Ascending aorta (tissue), 2 donors: ENCODE data around the gene TTLL11. TPM values are rescaled to one million over a fixed set of nuclear protein-coding genes. Genes with fewer than 3 reads are reported as not detected.

ENCODE experiments used
- DNase-seq, 2 donors: peaks; one replicate each; pipeline ENCODE4 v3.0.0-alpha.2; 2019; ENCODE audit warnings: low spot score in 2 of 2
- H3K27ac ChIP-seq, 2 donors: fragments of 200-600 bp; sonication (generic); one replicate each; pipeline ENCODE4 v1.5.1; 2016 to 2017; ENCODE audit warnings: mild to moderate bottlenecking in 1 of 2
- H3K27me3 ChIP-seq: fragments of 200-600 bp; sonication (generic); one replicate; pipeline ENCODE4 v1.5.1; 2017
- H3K36me3 ChIP-seq, 2 donors: fragments of 200-600 bp; sonication (generic); one replicate each; pipeline ENCODE4 v1.5.1; 2016
- H3K4me1 ChIP-seq, 2 donors: fragments of 200-600 bp; sonication (generic); one replicate each; pipeline ENCODE4 v1.5.1; 2016 to 2017; ENCODE audit warnings: mild to moderate bottlenecking in 1 of 2
- H3K4me3 ChIP-seq, 2 donors: fragments of 200-600 bp; sonication (generic); one replicate each; pipeline ENCODE4 v1.5.1; 2016 to 2017; ENCODE audit warnings: mild to moderate bottlenecking in 1 of 2
- H3K9me3 ChIP-seq, 2 donors: fragments of 200-600 bp; sonication (generic); one replicate each; pipeline ENCODE4 v1.5.1; 2016
- CTCF ChIP-seq, 3 experiments: fragments of 200-600 bp in 2 of 3; fragments of 450-650 bp in 1 of 3; sonication (generic) in 2 of 3; IDR thresholded peaks; one replicate each; pipeline ENCODE4 v1.5.1; 2016 to 2019; ENCODE audit warnings: antibody characterized with exemption in 3 of 3, mild to moderate bottlenecking in 1 of 3, moderate library complexity in 1 of 3
- intact Hi-C: fragments of 100-400 bp; cut with DNase I; formaldehyde crosslinking; loops from one replicate; pipeline ENCODE4 v1.15.1; 2023
- total RNA-seq: library from RNA; depleted of rRNA; stranded (reverse); fragments of >200 nt; gene quantifications from one replicate; pipeline ENCODE4 v1.1.0, GENCODE V29; 2016

The TTLL11 gene
- total RNA-seq, 1 donor from 2014 or later: 18.5 TPM

- H3K4me1 ChIP-seq: peaks cover 4 to 5% of the 10 kb centered on the region in 2 donors
- DNase-seq: peak in 1 of 2 donors; percentile 56
- intact Hi-C loops: no loop called here
These were observed 38.4 kb upstream of the TTLL11 start for GRCh38 chr9:122131401-122132001.

GRCh38 chr9:122130837-122131236 lies 37.7 kb upstream of the TTLL11 start:
- no peak overlapping the region for H3K4me3 ChIP-seq
- no peaks in the 10 kb centered on the region for H3K9me3 ChIP-seq
- DNase-seq: no peak
- TF ChIP-seq CTCF (IDR thresholded peaks at IDR 0.05): no peak
- H3K27ac ChIP-seq: no peak overlapping the region
- H3K36me3 ChIP-seq: no peaks in the 10 kb centered on the region
- H3K27me3 ChIP-seq: peaks cover 5% of the 10 kb centered on the region
- intact Hi-C loops: no loop called here
- peaks cover 7 to 11% of the 10 kb centered on the region in 2 donors for H3K4me1 ChIP-seq

More at GRCh38 chr9:122131401-122132001, 38.4 kb upstream of the TTLL11 start:
- H3K4me3 ChIP-seq: no peak overlapping the region
- H3K27me3 ChIP-seq: peaks cover 5% of the 10 kb centered on the region
- no peak for TF ChIP-seq CTCF (IDR thresholded peaks at IDR 0.05)
- no peaks in the 10 kb centered on the region for H3K36me3 ChIP-seq
- no peaks in the 10 kb centered on the region for H3K9me3 ChIP-seq
- no peak overlapping the region for H3K27ac ChIP-seq

GRCh38 chr9:122129969-122130368 lies 36.9 kb upstream of the TTLL11 start:
- H3K36me3 ChIP-seq: no peaks in the 10 kb centered on the region
- no peak overlapping the region for H3K27ac ChIP-seq
- no peak overlapping the region for H3K4me3 ChIP-seq
- H3K4me1 ChIP-seq: peaks cover 7 to 12% of the 10 kb centered on the region in 2 donors
- TF ChIP-seq CTCF (IDR thresholded peaks at IDR 0.05): no peak
- no peaks in the 10 kb centered on the region for H3K9me3 ChIP-seq
- peaks cover 5% of the 10 kb centered on the region for H3K27me3 ChIP-seq
- peak in 1 of 2 donors; percentile 51 for DNase-seq
- intact Hi-C loops: loop anchor here (2.0 to 10.0 kb wide), 3 partner anchors 227 to 685 kb away; no protein-coding TSS in a partner anchor

GRCh38 chr9:122128969-122129343 lies 35.8 kb upstream of the TTLL11 start:
- Histone ChIP-seq H3K27me3 (peaks cover 5% of the 10 kb centered on the region), H3K4me3 (no peak overlapping the region), H3K9me3 (no peaks in the 10 kb centered on the region), H3K36me3 (no peaks in the 10 kb centered on the region), H3K4me1 (peaks cover 7 to 12% of the 10 kb centered on the region in 2 donors), H3K27ac (no peak overlapping the region)
- intact Hi-C loops: loop anchor here (2.0 to 10.0 kb wide), 3 partner anchors 228 to 686 kb away; no protein-coding TSS in a partner anchor
- no peak for DNase-seq
- no peak for TF ChIP-seq CTCF (IDR thresholded peaks at IDR 0.05)

GRCh38 chr9:122128007-122128968 lies 35.2 kb upstream of the TTLL11 start:
- Histone ChIP-seq H3K4me1 (peaks cover 7 to 12% of the 10 kb centered on the region in 2 donors), H3K27ac (no peak overlapping the region), H3K4me3 (no peak overlapping the region), H3K36me3 (no peaks in the 10 kb centered on the region), H3K9me3 (no peaks in the 10 kb centered on the region), H3K27me3 (peaks cover 5% of the 10 kb centered on the region)
- no peak for TF ChIP-seq CTCF (IDR thresholded peaks at IDR 0.05)
- no peak for DNase-seq
- intact Hi-C loops: loop anchor here (2.0 to 10.0 kb wide), 3 partner anchors 229 to 687 kb away; no protein-coding TSS in a partner anchor
